Cardiac fibroblast (primary cell): ENCODE measurements around the gene APOO.
"Not testable (repeated sequence)": the region's sequence is repeated elsewhere in the genome, so short reads cannot be mapped to it uniquely, and the experiment has no call there.

Experiments used
- DNase-seq, 2 donors: peaks; one replicate each; pipeline versions ENCODE4 v3.0.0 to v3.0.0-alpha.2; 2010; ENCODE audit warnings: low read depth in 2 of 2
- H3K4me3 ChIP-seq, 2 donors: replicated peaks in 1 of 2; 1 replicate in 1 of 2; 2 replicates in 1 of 2; pipeline ENCODE4 v1.5.1; 2011; ENCODE audit warnings: low read depth in 2 of 2, low read length in 2 of 2, mild to moderate bottlenecking in 2 of 2, moderate library complexity in 1 of 2
- CTCF ChIP-seq: IDR thresholded peaks from one replicate; pipeline ENCODE4 v1.5.1; 2011; ENCODE audit warnings: low read depth, mild to moderate bottlenecking, low read length, inconsistent platforms

The APOO gene

GRCh38 chrX:23884427-23885024 lies 23.2 kb downstream of the APOO start:
- TF ChIP-seq CTCF = no peak
- DNase-seq = peak in 1 of 2 donors; percentile 80
- no peak overlapping the region for H3K4me3 ChIP-seq

- no peak for TF ChIP-seq CTCF
- no peak overlapping the region for H3K4me3 ChIP-seq
- DNase-seq = peak; percentile 52 to 84
These were observed 23.9 kb downstream of the APOO start for GRCh38 chrX:23883737-23884354.

- H3K4me3 ChIP-seq = no peak overlapping the region
- no peak for DNase-seq
- TF ChIP-seq CTCF = no peak
These were observed 28.2 kb downstream of the APOO start for GRCh38 chrX:23879380-23880090.

GRCh38 chrX:23871905-23872546 lies 35.7 kb downstream of the APOO start:
- TF ChIP-seq CTCF = no peak
- DNase-seq = no peak
- no peak overlapping the region for H3K4me3 ChIP-seq

- no peak for TF ChIP-seq CTCF
- no peak for DNase-seq
- H3K4me3 ChIP-seq = no peak overlapping the region
These were observed 37.7 kb downstream of the APOO start for GRCh38 chrX:23870041-23870440.

GRCh38 chrX:23864742-23865326 lies 42.9 kb downstream of the APOO start:
- no peak for TF ChIP-seq CTCF
- no peak for DNase-seq
- H3K4me3 ChIP-seq = no peak overlapping the region

GRCh38 chrX:23861952-23862351 lies 45.8 kb downstream of the APOO start:
- not testable (repeated sequence) for DNase-seq, H3K4me3 ChIP-seq
